DMS153 (cell line): ENCODE data around the gene CCDC183.

Source experiments
- DNase-seq: peaks from one replicate; lab custom pipeline; 2025; lab: John Stamatoyannopoulos, UW

The CCDC183 gene

GRCh38 chr9:136849960-136850865 lies 54.1 kb downstream of the CCDC183 start:
- DNase-seq, result no peak

- DNase-seq, result no peak
Measured at GRCh38 chr9:136850866-136851775, 55.0 kb downstream of the CCDC183 start.

DNA sequence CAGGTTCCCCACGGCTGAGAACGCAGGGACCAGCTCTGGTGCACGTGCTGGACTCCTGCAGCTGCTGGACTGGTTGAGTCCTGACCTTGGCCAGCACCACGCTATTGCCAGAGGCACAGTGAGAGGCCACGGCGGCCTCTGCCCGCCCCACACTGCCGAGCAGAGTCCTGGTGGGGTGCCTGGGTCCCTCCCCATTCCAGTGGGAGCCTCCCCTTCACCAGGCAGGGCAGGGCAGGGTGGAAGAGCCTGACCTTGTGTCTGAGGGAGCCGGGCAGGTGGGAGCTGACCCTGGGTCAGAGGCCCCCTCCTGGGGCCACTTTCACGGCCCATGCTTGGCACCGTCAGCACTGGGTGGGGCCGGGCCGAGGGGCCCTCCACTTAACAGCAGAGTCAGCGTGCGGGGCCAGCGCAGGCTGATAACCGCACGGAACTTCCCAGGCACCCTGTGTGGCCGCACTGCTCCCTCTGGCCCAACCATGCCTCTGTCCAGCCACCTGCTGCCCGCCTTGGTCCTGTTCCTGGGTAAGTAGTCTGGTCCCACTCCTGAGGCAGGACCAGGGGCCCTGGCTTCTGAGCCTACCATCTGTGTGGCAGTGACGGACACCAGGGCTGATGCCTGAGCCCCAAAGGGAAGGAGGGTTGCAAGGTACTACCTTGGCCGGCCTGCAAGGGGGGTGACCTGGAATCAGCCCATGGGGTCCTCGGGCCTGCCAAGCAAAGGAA lies 56.0 kb downstream of the CCDC183 start, which contains the start of gene MAMDC4:
MAMDC4 (plus strand) TSS at position 406 of the 723 bp plus-strand sequence; CDS start at position 477, 71 bp downstream.
- DNase-seq, result no peak

DNA sequence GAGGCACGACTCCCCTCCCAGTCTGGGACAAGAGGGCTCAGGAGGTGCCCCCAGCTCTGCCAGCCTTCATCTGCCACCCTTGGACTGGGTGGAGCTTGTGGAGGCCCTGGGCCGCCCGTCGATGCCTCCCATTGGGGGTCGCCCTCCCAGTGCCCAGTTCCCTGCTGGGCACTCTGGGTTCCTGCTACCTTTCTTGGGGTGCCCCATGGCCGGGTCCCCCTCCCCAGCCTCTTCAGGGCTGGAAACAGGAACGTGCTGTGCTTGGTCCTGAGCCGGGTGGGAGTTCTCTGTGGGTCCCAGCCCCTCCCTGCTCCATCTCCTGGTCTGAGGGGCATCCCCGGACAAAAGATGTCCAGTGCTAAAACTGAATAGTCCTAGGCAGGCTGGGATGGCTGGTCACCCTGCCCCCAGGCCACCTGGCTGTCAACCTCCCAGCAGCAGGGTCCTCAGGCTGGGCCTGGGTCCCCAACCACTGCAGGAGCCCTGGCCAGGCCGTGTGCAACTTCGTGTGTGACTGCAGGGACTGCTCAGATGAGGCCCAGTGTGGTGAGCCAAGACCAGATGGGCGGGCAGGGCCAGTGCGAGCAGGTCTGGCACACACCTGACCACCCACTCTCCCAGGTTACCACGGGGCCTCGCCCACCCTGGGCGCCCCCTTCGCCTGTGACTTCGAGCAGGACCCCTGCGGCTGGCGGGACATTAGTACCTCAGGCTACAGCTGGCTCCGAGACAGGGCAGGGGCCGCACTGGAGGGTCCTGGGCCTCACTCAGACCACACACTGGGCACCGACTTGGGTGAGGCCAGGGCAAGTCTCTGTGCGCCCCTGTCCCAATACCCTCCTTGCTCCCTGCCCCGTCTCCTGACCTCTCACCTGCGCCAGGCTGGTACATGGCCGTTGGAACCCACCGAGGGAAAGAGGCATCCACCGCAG lies 56.8 kb downstream of the CCDC183 start:
- no peak for DNase-seq

- DNase-seq, result no peak
Measured at GRCh38 chr9:136853596-136854112, 57.5 kb downstream of the CCDC183 start.

GRCh38 chr9:136854113-136854841 lies 58.1 kb downstream of the CCDC183 start:
- no peak for DNase-seq

GRCh38 chr9:136854842-136855460 lies 58.8 kb downstream of the CCDC183 start:
- no peak for DNase-seq

- DNase-seq, result no peak
Measured at GRCh38 chr9:136855461-136856078, 59.4 kb downstream of the CCDC183 start.

GRCh38 chr9:136856079-136856476 lies 59.9 kb downstream of the CCDC183 start:
- DNase-seq, result no peak

DNA sequence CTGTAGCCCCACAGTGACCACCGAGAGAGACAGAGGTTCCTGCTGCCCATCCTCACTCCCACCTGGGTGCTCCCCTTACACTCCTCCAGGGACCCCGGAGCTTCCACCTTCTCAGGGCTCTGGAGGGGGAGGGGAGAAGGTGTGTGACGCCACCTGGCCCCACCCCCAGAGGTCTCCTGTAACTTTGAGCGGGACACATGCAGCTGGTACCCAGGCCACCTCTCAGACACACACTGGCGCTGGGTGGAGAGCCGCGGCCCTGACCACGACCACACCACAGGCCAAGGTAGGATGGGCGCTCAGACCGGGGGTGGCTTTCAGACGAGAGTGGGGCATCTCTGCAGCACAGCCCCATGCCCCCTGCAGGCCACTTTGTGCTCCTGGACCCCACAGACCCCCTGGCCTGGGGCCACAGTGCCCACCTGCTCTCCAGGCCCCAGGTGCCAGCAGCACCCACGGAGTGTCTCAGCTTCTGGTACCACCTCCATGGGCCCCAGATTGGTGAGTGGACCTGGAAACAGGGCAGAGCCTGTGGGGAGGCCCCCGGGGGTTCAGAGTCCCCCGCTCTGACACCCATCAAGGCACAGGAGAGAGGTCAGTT lies 60.5 kb downstream of the CCDC183 start:
- DNase-seq, result no peak

DNA sequence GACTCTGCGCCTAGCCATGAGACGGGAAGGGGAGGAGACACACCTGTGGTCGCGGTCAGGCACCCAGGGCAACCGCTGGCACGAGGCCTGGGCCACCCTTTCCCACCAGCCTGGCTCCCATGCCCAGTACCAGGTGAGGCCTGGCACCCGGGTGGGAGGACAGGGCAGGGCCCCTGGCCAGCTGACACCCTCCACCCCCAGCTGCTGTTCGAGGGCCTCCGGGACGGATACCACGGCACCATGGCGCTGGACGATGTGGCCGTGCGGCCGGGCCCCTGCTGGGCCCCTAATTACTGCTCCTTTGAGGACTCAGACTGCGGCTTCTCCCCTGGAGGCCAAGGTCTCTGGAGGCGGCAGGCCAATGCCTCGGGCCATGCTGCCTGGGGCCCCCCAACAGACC lies 61.0 kb downstream of the CCDC183 start:
- DNase-seq, result no peak
